HepG2 (cell line): ENCODE measurements around the gene TMEM107. TPM values are rescaled to one million over a fixed set of nuclear protein-coding genes. Genes with fewer than 3 reads are reported as not detected.

Source experiments
- CBX5 ChIP-seq: sonication (generic); formaldehyde crosslinking; IDR thresholded peaks from 2 replicates; pipeline ENCODE4 v1.4.0; 2020; ENCODE audit warnings: missing genetic modification reagents, borderline replicate concordance
- HNF4G ChIP-seq, 2 experiments: sonication (generic) in 1 of 2; formaldehyde crosslinking in 1 of 2; IDR thresholded peaks; 2 replicates each; pipeline versions ENCODE4 v1.4.0 to v1.6.1; 2011 to 2020; ENCODE audit warnings: borderline replicate concordance in 2 of 2, low read depth in 2 of 2, mild to moderate bottlenecking in 2 of 2, low read length in 1 of 2, missing genetic modification reagents in 1 of 2, moderate library complexity in 1 of 2
- IRF9 ChIP-seq: sonication (generic); formaldehyde crosslinking; IDR thresholded peaks from 2 replicates; pipeline ENCODE4 v1.8.0; 2022; ENCODE audit warnings: missing genetic modification reagents, mild to moderate bottlenecking, borderline replicate concordance
- KMT2B ChIP-seq: IDR thresholded peaks from 2 replicates; pipeline ENCODE4 v1.6.1; 2016; ENCODE audit warnings: missing genetic modification reagents, missing compliant biosample characterization
- MAZ ChIP-seq, 2 experiments: sonication (generic) in 1 of 2; formaldehyde crosslinking in 1 of 2; IDR thresholded peaks; 2 replicates each; pipeline versions ENCODE4 v1.5.0 to v1.6.1; 2012 to 2020; ENCODE audit warnings: low read depth in 2 of 2, mild to moderate bottlenecking in 2 of 2, borderline replicate concordance in 1 of 2, improper control_type of control experiment in 1 of 2, low read length in 1 of 2, missing genetic modification reagents in 1 of 2, moderate library complexity in 1 of 2
- MTF1 ChIP-seq: sonication (generic); formaldehyde crosslinking; IDR thresholded peaks from 2 replicates; pipeline ENCODE4 v1.5.0; 2020; ENCODE audit warnings: missing genetic modification reagents
- NCOA2 ChIP-seq: sonication (generic); formaldehyde crosslinking; IDR thresholded peaks from 2 replicates; pipeline ENCODE4 v1.8.0; 2022; ENCODE audit warnings: inconsistent platforms
- NR2C2 ChIP-seq: sonication (generic); formaldehyde crosslinking; IDR thresholded peaks from 2 replicates; pipeline ENCODE4 v1.4.0; 2020; ENCODE audit warnings: missing genetic modification reagents, mild to moderate bottlenecking, moderate library complexity, borderline replicate concordance
- NR2F1 ChIP-seq, 2 experiments: fragments of 450-650 bp in 1 of 2; formaldehyde crosslinking in 1 of 2; IDR thresholded peaks; 2 replicates each; pipeline versions ENCODE4 v1.5.0 to v1.6.1; 2016 to 2020; ENCODE audit warnings: mild to moderate bottlenecking in 1 of 2, missing compliant biosample characterization in 1 of 2, missing genetic modification reagents in 1 of 2, moderate library complexity in 1 of 2
- RARA ChIP-seq: IDR thresholded peaks from 2 replicates; pipeline ENCODE4 v1.6.1; 2016; ENCODE audit warnings: missing genetic modification reagents, missing compliant biosample characterization
- RELA ChIP-seq: sonication (generic); formaldehyde crosslinking; IDR thresholded peaks from 2 replicates; pipeline ENCODE4 v1.4.0; 2020; ENCODE audit warnings: missing genetic modification reagents
- RFX1 ChIP-seq: fragments of 450-650 bp; IDR thresholded peaks from 2 replicates; pipeline ENCODE4 v1.6.1; 2017
- RFXAP ChIP-seq: sonication (generic); formaldehyde crosslinking; IDR thresholded peaks from 2 replicates; pipeline ENCODE4 v1.4.0; 2020; ENCODE audit warnings: missing genetic modification reagents, borderline replicate concordance
- SNAPC2 ChIP-seq: sonication (generic); formaldehyde crosslinking; IDR thresholded peaks from 2 replicates; pipeline ENCODE4 v1.8.1; 2022; ENCODE audit warnings: mild to moderate bottlenecking, missing genetic modification reagents
- TCF7 ChIP-seq: sonication (generic); IDR thresholded peaks from 2 replicates; pipeline ENCODE4 v1.6.1; 2016; ENCODE audit warnings: antibody characterized with exemption, low read depth
- ZBTB33 ChIP-seq: sonication (generic); formaldehyde crosslinking; IDR thresholded peaks from 2 replicates; pipeline ENCODE4 v1.4.0; 2020; ENCODE audit warnings: missing genetic modification reagents
- ZKSCAN8 ChIP-seq: IDR thresholded peaks from 2 replicates; pipeline ENCODE4 v1.6.1; 2016; ENCODE audit warnings: borderline replicate concordance, missing genetic modification reagents, missing compliant biosample characterization
- ZNF207 ChIP-seq: fragments of 450-650 bp; IDR thresholded peaks from 2 replicates; pipeline ENCODE4 v1.6.1; 2016; ENCODE audit warnings: antibody characterized with exemption, borderline replicate concordance
- ZNF234 ChIP-seq: sonication (generic); formaldehyde crosslinking; conservative IDR thresholded peaks from 2 replicates; pipeline ENCODE4 v1.5.1; 2020; ENCODE audit warnings: mild to moderate bottlenecking, missing genetic modification reagents
- ZNF580 ChIP-seq: IDR thresholded peaks from 2 replicates; pipeline ENCODE4 v1.6.1; 2016; ENCODE audit warnings: low read depth, borderline replicate concordance
- ZSCAN29 ChIP-seq: sonication (generic); formaldehyde crosslinking; conservative IDR thresholded peaks from 2 replicates; pipeline ENCODE4 v1.4.0; 2020; ENCODE audit warnings: mild to moderate bottlenecking, missing genetic modification reagents
- ZSCAN9 ChIP-seq: IDR thresholded peaks from 2 replicates; pipeline ENCODE4 v1.6.1; 2016; ENCODE audit warnings: borderline replicate concordance
- ZUFSP ChIP-seq: sonication (generic); formaldehyde crosslinking; IDR thresholded peaks from 2 replicates; pipeline ENCODE4 v1.9.0; 2021; ENCODE audit warnings: missing genetic modification reagents, mild to moderate bottlenecking, borderline replicate concordance
- polyA plus RNA-seq, 8 experiments: library from polyadenylated mRNA; depleted of rRNA in 3 of 8; stranded (reverse) in 7 of 8; unstranded in 1 of 8; fragments of >200 nt; fragmentation: Illumina TruSeq in 4 of 8; extraction: Trizol in 4 of 8; gene quantifications; 2 replicates each; pipeline versions ENCODE4 v1.2.1 to v1.2.3, GENCODE V29; 2011 to 2016; ENCODE audit warnings: low read depth in 4 of 8, missing spikeins in 1 of 8, mixed read lengths in 1 of 8; ENCODE audit not compliant: insufficient read depth in 1 of 8
- total RNA-seq, 5 experiments: library from RNA; depleted of rRNA; stranded (reverse); fragments of >200 nt; fragmentation: Illumina TruSeq; extraction: Trizol; gene quantifications; 2 replicates each; pipeline ENCODE4 v1.2.3, GENCODE V29; 2016; ENCODE audit warnings: low read depth in 1 of 5

The TMEM107 gene
- total and polyA plus RNA-seq, 2 of the 13 experiments (the other 11 are each of a cell fraction or from before 2014, with no cell fraction given), result 7.2 to 15.3 TPM

GRCh38 chr17:8220783-8221662 is 44.8 kb upstream of the TMEM107 start (continued):
- TF ChIP-seq MAZ (IDR thresholded peaks at IDR 0.05; ENCODE audit: borderline replicate concordance, low read depth, low read length) (peak; percentile 67; the same call in 1 of the 2 replicates), MAZ (CRISPR knock-in tag; IDR thresholded peaks at IDR 0.05; ENCODE audit: low read depth) (peak; percentile 28; the same call in 1 of the 2 replicates), RFX1 (no peak), NCOA2 (CRISPR knock-in tag) (peak; percentile 38; the same call in 1 of the 2 replicates), ZKSCAN8 (CRISPR knock-in tag) (peak; percentile 52; the same call in 1 of the 2 replicates), KMT2B (peak; percentile 12; the same call in 1 of the 2 replicates), NR2F1 (CRISPR knock-in tag; IDR thresholded peaks at IDR 0.05) (peak in 1 of 2 experiments; percentile 50; a peak in 1 of 4 replicates), CBX5 (peak; percentile 69; the same call in 1 of the 2 replicates), HNF4G (IDR thresholded peaks at IDR 0.05; ENCODE audit: borderline replicate concordance, low read depth, low read length) (0 out of 2 replicates have a peak, but pooled peaks have one; percentile 51), HNF4G (CRISPR knock-in tag; IDR thresholded peaks at IDR 0.05; ENCODE audit: borderline replicate concordance, low read depth) (no peak), ZNF580 (peak; percentile 12), ZSCAN29 (CRISPR knock-in tag) (no peak; the same call in 1 of the 2 replicates), MTF1 (CRISPR knock-in tag) (no peak), SNAPC2 (peak; percentile 44; the same call in 1 of the 2 replicates), RELA (CRISPR knock-in tag) (no peak), NR2C2 (peak; percentile 29; the same call in 1 of the 2 replicates), RFXAP (peak; percentile 27; the same call in 1 of the 2 replicates), ZUFSP (CRISPR knock-in tag) (no peak), IRF9 (no peak; the same call in 1 of the 2 replicates), TCF7 (0 out of 2 replicates have a peak, but pooled peaks have one; percentile 12), ZSCAN9 (CRISPR knock-in tag) (0 out of 2 replicates have a peak, but pooled peaks have one; percentile 38), RARA (CRISPR knock-in tag) (peak; percentile 49), ZNF207 (no peak), ZNF234 (no peak), ZBTB33 (CRISPR knock-in tag) (peak; percentile 46; the same call in 1 of the 2 replicates)
